Measurements from ENCODE around the gene HYCC2. TPM values are rescaled to one million over a fixed set of nuclear protein-coding genes. Genes with fewer than 3 reads are reported as not detected.

Gene HYCC2
- total RNA-seq, 1 donor from 2014 or later = 6.9 TPM

GRCh38 chr2:201116115-201116958 is 44.9 kb upstream of the HYCC2 start, which contains the start of gene CFLAR:
CFLAR (plus strand) TSS chr2:201116164; CDS start chr2:201129866, 13,702 bp downstream.
- Histone ChIP-seq H3K27me3 (ENCODE audit: control insufficient read depth, insufficient read depth, low read length) (no peaks in the 10 kb centered on the region), H3K4me3 (ENCODE audit: low read depth, low read length) (peak within 1 kb of the TSS; percentile 69), H3K36me3 (ENCODE audit: control insufficient read depth, insufficient read depth, low read length) (no peaks in the 10 kb centered on the region)
- no peak for TF ChIP-seq CTCF (IDR thresholded peaks at IDR 0.05; ENCODE audit: insufficient read depth, low read length, poor library complexity, severe bottlenecking)
- no peak for DNase-seq (ENCODE audit: low read depth)

- TF ChIP-seq CTCF (IDR thresholded peaks at IDR 0.05; ENCODE audit: insufficient read depth, low read length, poor library complexity, severe bottlenecking) = no peak
- DNase-seq (ENCODE audit: low read depth) = no peak
Measured at GRCh38 chr2:201114846-201115245, 43.4 kb upstream of the HYCC2 start.

GRCh38 chr2:201114350-201114749 is 42.9 kb upstream of the HYCC2 start:
- no peak for DNase-seq (ENCODE audit: low read depth)

More at GRCh38 chr2:201114846-201115245, 43.4 kb upstream of the HYCC2 start:
- Histone ChIP-seq H3K27me3 (ENCODE audit: control insufficient read depth, insufficient read depth, low read length) (no peaks in the 10 kb centered on the region), H3K36me3 (ENCODE audit: control insufficient read depth, insufficient read depth, low read length) (no peaks in the 10 kb centered on the region), H3K4me3 (ENCODE audit: low read depth, low read length) (no peak overlapping the region)

GRCh38 chr2:201111096-201111495 is 39.6 kb upstream of the HYCC2 start:
- no peak for TF ChIP-seq CTCF (IDR thresholded peaks at IDR 0.05; ENCODE audit: insufficient read depth, low read length, poor library complexity, severe bottlenecking)
- Histone ChIP-seq H3K4me3 (ENCODE audit: low read depth, low read length) (no peak overlapping the region), H3K27me3 (ENCODE audit: control insufficient read depth, insufficient read depth, low read length) (no peaks in the 10 kb centered on the region), H3K36me3 (ENCODE audit: control insufficient read depth, insufficient read depth, low read length) (no peaks in the 10 kb centered on the region)
- DNase-seq (ENCODE audit: low read depth) = no peak

More at GRCh38 chr2:201114350-201114749, 42.9 kb upstream of the HYCC2 start:
- TF ChIP-seq CTCF (IDR thresholded peaks at IDR 0.05; ENCODE audit: insufficient read depth, low read length, poor library complexity, severe bottlenecking) = no peak
- H3K27me3 ChIP-seq (ENCODE audit: control insufficient read depth, insufficient read depth, low read length) = no peaks in the 10 kb centered on the region
- H3K36me3 ChIP-seq (ENCODE audit: control insufficient read depth, insufficient read depth, low read length) = no peaks in the 10 kb centered on the region
- H3K4me3 ChIP-seq (ENCODE audit: low read depth, low read length) = no peak overlapping the region

GRCh38 chr2:201110615-201111014 is 39.1 kb upstream of the HYCC2 start:
- Histone ChIP-seq H3K36me3 (ENCODE audit: control insufficient read depth, insufficient read depth, low read length) (no peaks in the 10 kb centered on the region), H3K27me3 (ENCODE audit: control insufficient read depth, insufficient read depth, low read length) (no peaks in the 10 kb centered on the region), H3K4me3 (ENCODE audit: low read depth, low read length) (no peak overlapping the region)
- DNase-seq (ENCODE audit: low read depth) = no peak
- no peak for TF ChIP-seq CTCF (IDR thresholded peaks at IDR 0.05; ENCODE audit: insufficient read depth, low read length, poor library complexity, severe bottlenecking)
